Mucosa of descending colon (tissue), 3 donors: Measurements from ENCODE around the gene DYRK3. TPM values are rescaled to one million over a fixed set of nuclear protein-coding genes. Genes with fewer than 3 reads are reported as not detected.

Experiments used
- ATAC-seq: fragments of 200-7000 bp; cut with Tn5 transposase; one replicate; pipeline ENCODE4 v1.9.1; 2020; ENCODE audit warnings: mild to moderate bottlenecking, moderate library complexity
- DNase-seq, 3 donors: peaks; one replicate each; pipeline ENCODE4 v3.0.0-alpha.2; 2020
- H3K36me3 ChIP-seq: fragments of 200-600 bp; one replicate; pipeline ENCODE4 v1.8.0; 2021; ENCODE audit warnings: low read depth, mild to moderate bottlenecking
- H3K4me1 ChIP-seq: fragments of 200-600 bp; one replicate; pipeline ENCODE4 v1.8.0; 2021; ENCODE audit warnings: low read depth, mild to moderate bottlenecking
- H3K4me3 ChIP-seq: fragments of 200-600 bp; one replicate; pipeline ENCODE4 v1.8.0; 2021; ENCODE audit warnings: mild to moderate bottlenecking
- H3K9me3 ChIP-seq: fragments of 200-600 bp; one replicate; pipeline ENCODE4 v1.8.0; 2021; ENCODE audit warnings: mild to moderate bottlenecking
- intact Hi-C, 2 donors: fragments of 100-400 bp; cut with DNase I in 1 of 2; cut with micrococcal nuclease in 1 of 2; formaldehyde crosslinking; loops; one replicate each; pipeline versions ENCODE4 v1.11.0 to v1.11.1; 2022; cut with DNase I, micrococcal nuclease
- total RNA-seq, 3 donors: library from RNA; stranded (reverse); fragmentation: NEBNext Ultra II Directional in 2 of 3; extraction: Animal tissue kit (Norgen Biotek cat#: 25700) in 2 of 3; gene quantifications; one replicate each; pipeline versions ENCODE4 v1.2.1 to v1.2.4, GENCODE V29; 2021 to 2023
- TF ChIP-seq, protein P1 (sequence below): fragments of 200-600 bp; IDR thresholded peaks from one replicate; pipeline ENCODE4 v1.8.0; 2022; ENCODE audit warnings: antibody characterized with exemption, mild to moderate bottlenecking
- donor health status: DM: no; HTN: no; CAD: no; lungs with moderate emphysema.
- donor health status: DM: no; HTN: no; CAD: no.
- donor health status: DM: no; HTN: yes; CAD: no.

Gene DYRK3
- total RNA-seq, 3 donors from 2014 or later = 0.61 to 4.7 (median 1.4) TPM

DNA sequence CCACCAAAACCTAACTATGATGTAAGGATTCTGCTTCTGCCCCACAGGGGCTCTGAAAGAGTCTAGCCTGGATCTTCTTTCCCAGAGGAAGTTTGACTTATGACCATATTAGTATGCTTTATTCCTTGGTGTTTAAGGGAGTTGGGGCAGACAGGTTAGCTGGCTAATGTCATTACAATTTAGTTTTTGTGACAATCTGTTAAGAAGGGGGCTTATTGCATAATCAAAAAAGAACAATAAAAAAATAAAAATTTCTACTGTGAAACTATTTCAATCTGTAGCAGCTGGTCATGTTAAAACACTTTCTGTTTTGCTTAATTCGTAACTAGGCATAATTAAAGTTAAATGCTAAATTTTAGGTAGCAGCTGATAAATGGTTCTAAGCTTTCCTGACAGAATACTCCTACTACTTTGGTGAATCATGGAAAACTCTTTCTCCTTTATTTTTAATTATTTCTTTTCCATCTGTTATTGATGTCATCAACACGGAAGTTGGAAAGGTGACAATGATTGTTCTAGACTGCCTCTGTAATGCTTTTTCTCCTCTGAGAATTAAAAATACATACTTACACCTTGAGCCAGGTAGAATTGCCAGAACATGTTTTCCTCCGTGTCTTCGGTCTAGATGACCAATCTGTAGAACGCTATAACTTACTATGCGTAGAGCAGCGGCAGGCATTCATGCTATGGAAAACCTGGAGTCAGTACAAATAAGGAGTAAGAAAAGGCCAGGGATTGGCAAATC lies 18.6 kb downstream of the DYRK3 start:
- DNase-seq (no peak), ATAC-seq (no peak)
- no peak overlapping the region for H3K4me3 ChIP-seq
- TF ChIP-seq, protein P1, sequence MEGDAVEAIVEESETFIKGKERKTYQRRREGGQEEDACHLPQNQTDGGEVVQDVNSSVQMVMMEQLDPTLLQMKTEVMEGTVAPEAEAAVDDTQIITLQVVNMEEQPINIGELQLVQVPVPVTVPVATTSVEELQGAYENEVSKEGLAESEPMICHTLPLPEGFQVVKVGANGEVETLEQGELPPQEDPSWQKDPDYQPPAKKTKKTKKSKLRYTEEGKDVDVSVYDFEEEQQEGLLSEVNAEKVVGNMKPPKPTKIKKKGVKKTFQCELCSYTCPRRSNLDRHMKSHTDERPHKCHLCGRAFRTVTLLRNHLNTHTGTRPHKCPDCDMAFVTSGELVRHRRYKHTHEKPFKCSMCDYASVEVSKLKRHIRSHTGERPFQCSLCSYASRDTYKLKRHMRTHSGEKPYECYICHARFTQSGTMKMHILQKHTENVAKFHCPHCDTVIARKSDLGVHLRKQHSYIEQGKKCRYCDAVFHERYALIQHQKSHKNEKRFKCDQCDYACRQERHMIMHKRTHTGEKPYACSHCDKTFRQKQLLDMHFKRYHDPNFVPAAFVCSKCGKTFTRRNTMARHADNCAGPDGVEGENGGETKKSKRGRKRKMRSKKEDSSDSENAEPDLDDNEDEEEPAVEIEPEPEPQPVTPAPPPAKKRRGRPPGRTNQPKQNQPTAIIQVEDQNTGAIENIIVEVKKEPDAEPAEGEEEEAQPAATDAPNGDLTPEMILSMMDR = no peak
- H3K4me1 ChIP-seq = peaks cover 2% of the 10 kb centered on the region
- H3K36me3 ChIP-seq = no peaks in the 10 kb centered on the region
- H3K9me3 ChIP-seq = no peaks in the 10 kb centered on the region
- intact Hi-C loops = no loop called here

DNA sequence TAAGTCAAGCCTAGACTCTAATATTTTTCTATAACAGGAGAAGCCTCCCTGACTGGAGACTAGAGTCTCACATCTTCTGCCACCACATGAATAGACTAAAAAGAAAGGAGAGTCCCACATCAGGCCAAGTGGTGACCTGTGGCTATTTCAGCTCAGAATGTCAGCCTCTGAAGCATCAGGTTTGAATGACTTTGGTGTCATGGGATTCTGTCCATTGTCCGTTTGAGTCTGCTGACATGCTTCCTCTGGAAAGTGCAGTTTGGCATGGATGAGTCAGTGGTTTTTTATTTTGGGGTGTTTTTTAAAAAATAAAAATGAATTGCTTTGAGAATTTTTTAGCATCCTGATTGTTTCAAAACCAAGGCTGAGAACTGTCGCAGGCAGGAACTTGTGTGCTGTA lies 19.5 kb downstream of the DYRK3 start:
- TF ChIP-seq, protein P1 = no peak
- no peak overlapping the region for H3K4me3 ChIP-seq
- intact Hi-C loops = no loop called here
- peaks cover 8% of the 10 kb centered on the region for H3K4me1 ChIP-seq
- no peaks in the 10 kb centered on the region for H3K36me3 ChIP-seq
- no peaks in the 10 kb centered on the region for H3K9me3 ChIP-seq
- no peak for ATAC-seq
- DNase-seq = no peak

GRCh38 chr1:206655471-206655882 lies 20.1 kb downstream of the DYRK3 start:
- peaks cover 8% of the 10 kb centered on the region for H3K4me1 ChIP-seq
- no peak for ATAC-seq
- H3K36me3 ChIP-seq = no peaks in the 10 kb centered on the region
- intact Hi-C loops = no loop called here
- DNase-seq = no peak
- no peaks in the 10 kb centered on the region for H3K9me3 ChIP-seq
- TF ChIP-seq, protein P1 = no peak
- H3K4me3 ChIP-seq = no peak overlapping the region

GRCh38 chr1:206656936-206657335 lies 21.6 kb downstream of the DYRK3 start:
- no peaks in the 10 kb centered on the region for H3K9me3 ChIP-seq
- H3K4me1 ChIP-seq = peaks cover 8% of the 10 kb centered on the region
- TF ChIP-seq, protein P1 = no peak
- no peak for DNase-seq
- H3K36me3 ChIP-seq = no peaks in the 10 kb centered on the region
- no peak overlapping the region for H3K4me3 ChIP-seq
- ATAC-seq = no peak
- intact Hi-C loops = no loop called here

DNA sequence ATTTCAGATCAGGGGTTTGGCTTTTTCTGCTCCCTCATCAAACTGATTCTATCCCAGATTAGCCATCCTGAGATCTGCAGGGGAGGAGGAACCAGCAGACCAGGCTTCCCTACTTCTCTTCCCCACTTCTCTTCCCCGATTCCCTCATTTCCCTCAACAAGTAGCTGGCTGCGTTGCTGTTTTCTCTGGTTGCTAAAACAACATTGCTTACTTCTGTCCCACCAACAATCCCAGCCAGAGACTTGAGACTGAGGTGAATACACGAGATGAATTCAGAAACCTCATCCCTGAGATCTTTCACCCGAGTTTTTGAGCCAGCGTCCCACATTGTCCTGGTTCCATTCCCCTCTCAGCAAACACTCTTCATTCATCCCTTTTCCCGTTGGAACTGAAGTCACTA lies 22.4 kb downstream of the DYRK3 start:
- intact Hi-C loops = no loop called here
- no peak for ATAC-seq
- TF ChIP-seq, protein P1 = no peak

More for the DNA sequence above, 22.4 kb downstream of the DYRK3 start:
- H3K4me3 ChIP-seq = no peak overlapping the region
- peaks cover 8% of the 10 kb centered on the region for H3K4me1 ChIP-seq
- H3K9me3 ChIP-seq = no peaks in the 10 kb centered on the region
- no peak for DNase-seq
- no peaks in the 10 kb centered on the region for H3K36me3 ChIP-seq
